WTC11 (cell line): ENCODE data around the gene WDR7. TPM values are rescaled to one million over a fixed set of nuclear protein-coding genes. Genes with fewer than 3 reads are reported as not detected.

ENCODE experiments used
- ATAC-seq: fragments of 200-7000 bp; cut with Tn5 transposase; 2 replicates; pipeline ENCODE4 v1.10.0; 2021; ENCODE audit warnings: mild to moderate bottlenecking, moderate library complexity
- CTCF ChIA-PET: fragments of 300-600 bp; sonication (Branson Sonifier 250); formaldehyde crosslinking; loops from one replicate; lab custom pipeline; 2021; ENCODE audit warnings: antibody characterized with exemption; lab: Charles Lee
- POLR2A ChIA-PET: fragments of 350-600 bp; sonication (Branson Sonifier 250); formaldehyde crosslinking; loops from one replicate; lab custom pipeline; 2021; ENCODE audit warnings: antibody characterized with exemption; lab: Charles Lee
- DNase-seq: peaks from one replicate; pipeline ENCODE4 v3.0.0; 2021; ENCODE audit warnings: low spot score
- H3K27ac Mint-ChIP-seq: 2 replicates; pipeline ENCODE4 v1.8.0; 2021; ENCODE audit warnings: mixed read lengths
- H3K27me3 Mint-ChIP-seq: 2 replicates; pipeline ENCODE4 v1.8.0; 2021; ENCODE audit warnings: low read depth, mild to moderate bottlenecking, moderate library complexity, mixed read lengths
- H3K36me3 Mint-ChIP-seq: 2 replicates; pipeline ENCODE4 v1.8.0; 2021; ENCODE audit warnings: mixed read lengths
- H3K4me1 Mint-ChIP-seq: 2 replicates; pipeline ENCODE4 v1.8.0; 2022; ENCODE audit warnings: mixed read lengths
- H3K4me3 Mint-ChIP-seq: 2 replicates; pipeline ENCODE4 v1.8.0; 2021; ENCODE audit warnings: mild to moderate bottlenecking, moderate library complexity, mixed read lengths
- H3K9me3 Mint-ChIP-seq: 2 replicates; pipeline ENCODE4 v1.8.0; 2021; ENCODE audit warnings: mixed read lengths
- CREM ChIP-seq: sonication (generic); formaldehyde crosslinking; IDR thresholded peaks from 2 replicates; pipeline ENCODE4 v1.8.1; 2022; ENCODE audit warnings: mild to moderate bottlenecking, missing genetic modification reagents, moderate library complexity
- E2F1 ChIP-seq: sonication (generic); formaldehyde crosslinking; IDR thresholded peaks from 2 replicates; pipeline ENCODE4 v1.8.0; 2022; ENCODE audit warnings: mild to moderate bottlenecking, missing genetic modification reagents
- EMX1 ChIP-seq: fragments of 250-450 bp; sonication (Bioruptor Pico); IDR thresholded peaks from 2 replicates; pipeline ENCODE4 v1.8.0; 2021; ENCODE audit warnings: mild to moderate bottlenecking
- ETV6 ChIP-seq: sonication (generic); formaldehyde crosslinking; IDR thresholded peaks from 2 replicates; pipeline ENCODE4 v1.8.1; 2022; ENCODE audit warnings: mild to moderate bottlenecking, missing genetic modification reagents
- FOXK1 ChIP-seq: sonication (generic); formaldehyde crosslinking; IDR thresholded peaks from 2 replicates; pipeline ENCODE4 v1.8.0; 2022; ENCODE audit warnings: mild to moderate bottlenecking, moderate library complexity, missing genetic modification reagents
- KAT7 ChIP-seq: sonication (generic); formaldehyde crosslinking; IDR thresholded peaks from 2 replicates; pipeline ENCODE4 v1.8.1; 2023; ENCODE audit warnings: missing genetic modification reagents, mild to moderate bottlenecking, borderline replicate concordance
- MAX ChIP-seq: sonication (generic); formaldehyde crosslinking; IDR thresholded peaks from 2 replicates; pipeline ENCODE4 v1.8.0; 2022; ENCODE audit warnings: mild to moderate bottlenecking, missing genetic modification reagents
- MLX ChIP-seq: sonication (generic); formaldehyde crosslinking; IDR thresholded peaks from 2 replicates; pipeline ENCODE4 v1.8.1; 2023; ENCODE audit warnings: mild to moderate bottlenecking, missing genetic modification reagents, moderate library complexity
- NFYB ChIP-seq: sonication (generic); formaldehyde crosslinking; conservative IDR thresholded peaks from 2 replicates; pipeline ENCODE4 v1.8.0; 2022; ENCODE audit warnings: low read depth, missing genetic modification reagents
- NR2C2 ChIP-seq: sonication (generic); formaldehyde crosslinking; IDR thresholded peaks from 2 replicates; pipeline ENCODE4 v1.8.0; 2022; ENCODE audit warnings: mild to moderate bottlenecking, missing genetic modification reagents
- PRRX2 ChIP-seq: fragments of 250-450 bp; sonication (Bioruptor Pico); IDR thresholded peaks from 2 replicates; pipeline ENCODE4 v1.8.0; 2021; ENCODE audit warnings: mild to moderate bottlenecking
- SOX15 ChIP-seq: fragments of 250-450 bp; sonication (Bioruptor Pico); IDR thresholded peaks from 2 replicates; pipeline ENCODE4 v1.9.0; 2021; ENCODE audit warnings: mild to moderate bottlenecking
- SP1 ChIP-seq: sonication (generic); formaldehyde crosslinking; conservative IDR thresholded peaks from 2 replicates; pipeline ENCODE4 v1.8.1; 2022; ENCODE audit warnings: missing genetic modification reagents
- TEAD1 ChIP-seq: sonication (generic); formaldehyde crosslinking; IDR thresholded peaks from 2 replicates; pipeline ENCODE4 v1.8.0; 2022; ENCODE audit warnings: mild to moderate bottlenecking, missing genetic modification reagents
- ZNF219 ChIP-seq: sonication (generic); formaldehyde crosslinking; IDR thresholded peaks from 2 replicates; pipeline ENCODE4 v1.8.0; 2023; ENCODE audit warnings: missing genetic modification reagents, mild to moderate bottlenecking, borderline replicate concordance
- ZNF232 ChIP-seq: sonication (generic); formaldehyde crosslinking; IDR thresholded peaks from 2 replicates; pipeline ENCODE4 v1.8.0; 2022; ENCODE audit warnings: mild to moderate bottlenecking, missing genetic modification reagents
- total RNA-seq: library from RNA; stranded (reverse); gene quantifications from 3 replicates; pipeline ENCODE4 v1.2.3, GENCODE V29; 2021
- TF ChIP-seq, protein P1 (sequence below): sonication (generic); formaldehyde crosslinking; IDR thresholded peaks from 2 replicates; pipeline ENCODE4 v1.8.1; 2023; ENCODE audit warnings: mild to moderate bottlenecking, missing genetic modification reagents, borderline replicate concordance
- TF ChIP-seq, protein P2 (sequence below): sonication (generic); formaldehyde crosslinking; IDR thresholded peaks from 2 replicates; pipeline ENCODE4 v1.8.1; 2022; ENCODE audit warnings: mild to moderate bottlenecking, moderate library complexity, missing genetic modification reagents
- TF ChIP-seq, protein P3 (sequence below): sonication (generic); formaldehyde crosslinking; IDR thresholded peaks from 2 replicates; pipeline ENCODE4 v1.8.0; 2023; ENCODE audit warnings: missing genetic modification reagents, mild to moderate bottlenecking, borderline replicate concordance
- TF ChIP-seq, protein P4 (sequence below): sonication (generic); formaldehyde crosslinking; IDR thresholded peaks from 2 replicates; pipeline ENCODE4 v1.8.1; 2022; ENCODE audit warnings: low read depth, mild to moderate bottlenecking, moderate library complexity, missing genetic modification reagents, borderline replicate concordance

The WDR7 gene
- total RNA-seq, 1 experiment from 2014 or later = 12.2 TPM

DNA sequence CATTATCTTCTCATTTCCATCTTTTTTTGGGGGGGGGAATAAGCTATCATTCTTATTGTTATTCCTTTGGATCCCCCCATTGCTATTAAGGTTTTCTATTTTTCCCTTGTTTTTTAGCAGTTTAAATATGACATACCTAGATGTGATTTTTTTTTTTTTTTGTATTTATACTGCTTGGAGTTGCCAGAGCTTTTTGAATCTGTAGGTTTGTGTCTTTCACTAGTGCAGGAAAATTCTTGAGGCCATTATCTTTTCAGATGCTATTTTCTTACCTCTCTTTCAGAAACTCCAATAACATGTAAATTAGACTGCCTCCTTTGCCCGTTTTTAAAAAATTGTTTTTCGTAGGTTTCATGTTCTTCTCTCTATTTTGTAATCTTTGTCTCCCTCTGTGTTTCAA lies 88.6 kb downstream of the WDR7 start:
- CTCF ChIA-PET = no interaction called here

GRCh38 chr18:56740645-56741044 lies 89.5 kb downstream of the WDR7 start:
- ATAC-seq = peak; percentile 81
- H3K36me3 Mint-ChIP-seq = no peaks in the 10 kb centered on the region
- CTCF ChIA-PET = no interaction called here
- TF ChIP-seq, protein P1, sequence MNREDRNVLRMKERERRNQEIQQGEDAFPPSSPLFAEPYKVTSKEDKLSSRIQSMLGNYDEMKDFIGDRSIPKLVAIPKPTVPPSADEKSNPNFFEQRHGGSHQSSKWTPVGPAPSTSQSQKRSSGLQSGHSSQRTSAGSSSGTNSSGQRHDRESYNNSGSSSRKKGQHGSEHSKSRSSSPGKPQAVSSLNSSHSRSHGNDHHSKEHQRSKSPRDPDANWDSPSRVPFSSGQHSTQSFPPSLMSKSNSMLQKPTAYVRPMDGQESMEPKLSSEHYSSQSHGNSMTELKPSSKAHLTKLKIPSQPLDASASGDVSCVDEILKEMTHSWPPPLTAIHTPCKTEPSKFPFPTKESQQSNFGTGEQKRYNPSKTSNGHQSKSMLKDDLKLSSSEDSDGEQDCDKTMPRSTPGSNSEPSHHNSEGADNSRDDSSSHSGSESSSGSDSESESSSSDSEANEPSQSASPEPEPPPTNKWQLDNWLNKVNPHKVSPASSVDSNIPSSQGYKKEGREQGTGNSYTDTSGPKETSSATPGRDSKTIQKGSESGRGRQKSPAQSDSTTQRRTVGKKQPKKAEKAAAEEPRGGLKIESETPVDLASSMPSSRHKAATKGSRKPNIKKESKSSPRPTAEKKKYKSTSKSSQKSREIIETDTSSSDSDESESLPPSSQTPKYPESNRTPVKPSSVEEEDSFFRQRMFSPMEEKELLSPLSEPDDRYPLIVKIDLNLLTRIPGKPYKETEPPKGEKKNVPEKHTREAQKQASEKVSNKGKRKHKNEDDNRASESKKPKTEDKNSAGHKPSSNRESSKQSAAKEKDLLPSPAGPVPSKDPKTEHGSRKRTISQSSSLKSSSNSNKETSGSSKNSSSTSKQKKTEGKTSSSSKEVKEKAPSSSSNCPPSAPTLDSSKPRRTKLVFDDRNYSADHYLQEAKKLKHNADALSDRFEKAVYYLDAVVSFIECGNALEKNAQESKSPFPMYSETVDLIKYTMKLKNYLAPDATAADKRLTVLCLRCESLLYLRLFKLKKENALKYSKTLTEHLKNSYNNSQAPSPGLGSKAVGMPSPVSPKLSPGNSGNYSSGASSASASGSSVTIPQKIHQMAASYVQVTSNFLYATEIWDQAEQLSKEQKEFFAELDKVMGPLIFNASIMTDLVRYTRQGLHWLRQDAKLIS = no peak
- TF ChIP-seq E2F1 (CRISPR knock-in tag) = no peak
- TF ChIP-seq CREM (CRISPR knock-in tag) = no peak
- no peak for TF ChIP-seq ETV6 (CRISPR knock-in tag)
- no peak for TF ChIP-seq ZNF232 (CRISPR knock-in tag)
- TF ChIP-seq, all 79 proteins: peak for 0
- no peak for DNase-seq
- no peaks in the 10 kb centered on the region for H3K9me3 Mint-ChIP-seq
- H3K27ac Mint-ChIP-seq = peak overlapping the region; percentile 13
- peaks cover 17% of the 10 kb centered on the region for H3K4me1 Mint-ChIP-seq
- H3K27me3 Mint-ChIP-seq = no peaks in the 10 kb centered on the region
- POLR2A ChIA-PET = no interaction called here
- no peak overlapping the region for H3K4me3 Mint-ChIP-seq

More for the DNA sequence above, 88.6 kb downstream of the WDR7 start:
- ATAC-seq = no peak
- no peaks in the 10 kb centered on the region for H3K9me3 Mint-ChIP-seq
- no peak overlapping the region for H3K4me3 Mint-ChIP-seq
- no peaks in the 10 kb centered on the region for H3K27me3 Mint-ChIP-seq
- POLR2A ChIA-PET = no interaction called here
- TF ChIP-seq CREM (CRISPR knock-in tag) = no peak
- no peak for TF ChIP-seq NFYB (CRISPR knock-in tag)
- no peak for TF ChIP-seq TEAD1 (CRISPR knock-in tag)
- TF ChIP-seq, all 79 proteins: peak for 0
- Mint-ChIP-seq H3K27ac (no peak overlapping the region), H3K36me3 (no peaks in the 10 kb centered on the region), H3K4me1 (peaks cover 17% of the 10 kb centered on the region)
- no peak for DNase-seq

- no peak overlapping the region for H3K27ac Mint-ChIP-seq
- no peaks in the 10 kb centered on the region for H3K36me3 Mint-ChIP-seq
- H3K27me3 Mint-ChIP-seq = no peaks in the 10 kb centered on the region
- H3K4me3 Mint-ChIP-seq = no peak overlapping the region
- CTCF ChIA-PET = no interaction called here
- no peaks in the 10 kb centered on the region for H3K9me3 Mint-ChIP-seq
- POLR2A ChIA-PET = no interaction called here
- no peak for DNase-seq
- H3K4me1 Mint-ChIP-seq = peaks cover 17% of the 10 kb centered on the region
- ATAC-seq = no peak
- TF ChIP-seq SOX15 (CRISPR knock-in tag) (no peak), CREM (CRISPR knock-in tag) (no peak), MAX (CRISPR knock-in tag) (no peak), FOXK1 (CRISPR knock-in tag) (no peak), ZNF219 (CRISPR knock-in tag) (no peak), SP1 (no peak), EMX1 (no peak), PRRX2 (CRISPR knock-in tag) (no peak), ZNF232 (CRISPR knock-in tag) (no peak), MLX (CRISPR knock-in tag) (no peak), KAT7 (no peak), NR2C2 (no peak)
- TF ChIP-seq, protein P2, sequence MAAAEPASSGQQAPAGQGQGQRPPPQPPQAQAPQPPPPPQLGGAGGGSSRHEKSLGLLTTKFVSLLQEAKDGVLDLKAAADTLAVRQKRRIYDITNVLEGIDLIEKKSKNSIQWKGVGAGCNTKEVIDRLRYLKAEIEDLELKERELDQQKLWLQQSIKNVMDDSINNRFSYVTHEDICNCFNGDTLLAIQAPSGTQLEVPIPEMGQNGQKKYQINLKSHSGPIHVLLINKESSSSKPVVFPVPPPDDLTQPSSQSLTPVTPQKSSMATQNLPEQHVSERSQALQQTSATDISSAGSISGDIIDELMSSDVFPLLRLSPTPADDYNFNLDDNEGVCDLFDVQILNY (CRISPR knock-in tag) = no peak
- TF ChIP-seq, protein P3, sequence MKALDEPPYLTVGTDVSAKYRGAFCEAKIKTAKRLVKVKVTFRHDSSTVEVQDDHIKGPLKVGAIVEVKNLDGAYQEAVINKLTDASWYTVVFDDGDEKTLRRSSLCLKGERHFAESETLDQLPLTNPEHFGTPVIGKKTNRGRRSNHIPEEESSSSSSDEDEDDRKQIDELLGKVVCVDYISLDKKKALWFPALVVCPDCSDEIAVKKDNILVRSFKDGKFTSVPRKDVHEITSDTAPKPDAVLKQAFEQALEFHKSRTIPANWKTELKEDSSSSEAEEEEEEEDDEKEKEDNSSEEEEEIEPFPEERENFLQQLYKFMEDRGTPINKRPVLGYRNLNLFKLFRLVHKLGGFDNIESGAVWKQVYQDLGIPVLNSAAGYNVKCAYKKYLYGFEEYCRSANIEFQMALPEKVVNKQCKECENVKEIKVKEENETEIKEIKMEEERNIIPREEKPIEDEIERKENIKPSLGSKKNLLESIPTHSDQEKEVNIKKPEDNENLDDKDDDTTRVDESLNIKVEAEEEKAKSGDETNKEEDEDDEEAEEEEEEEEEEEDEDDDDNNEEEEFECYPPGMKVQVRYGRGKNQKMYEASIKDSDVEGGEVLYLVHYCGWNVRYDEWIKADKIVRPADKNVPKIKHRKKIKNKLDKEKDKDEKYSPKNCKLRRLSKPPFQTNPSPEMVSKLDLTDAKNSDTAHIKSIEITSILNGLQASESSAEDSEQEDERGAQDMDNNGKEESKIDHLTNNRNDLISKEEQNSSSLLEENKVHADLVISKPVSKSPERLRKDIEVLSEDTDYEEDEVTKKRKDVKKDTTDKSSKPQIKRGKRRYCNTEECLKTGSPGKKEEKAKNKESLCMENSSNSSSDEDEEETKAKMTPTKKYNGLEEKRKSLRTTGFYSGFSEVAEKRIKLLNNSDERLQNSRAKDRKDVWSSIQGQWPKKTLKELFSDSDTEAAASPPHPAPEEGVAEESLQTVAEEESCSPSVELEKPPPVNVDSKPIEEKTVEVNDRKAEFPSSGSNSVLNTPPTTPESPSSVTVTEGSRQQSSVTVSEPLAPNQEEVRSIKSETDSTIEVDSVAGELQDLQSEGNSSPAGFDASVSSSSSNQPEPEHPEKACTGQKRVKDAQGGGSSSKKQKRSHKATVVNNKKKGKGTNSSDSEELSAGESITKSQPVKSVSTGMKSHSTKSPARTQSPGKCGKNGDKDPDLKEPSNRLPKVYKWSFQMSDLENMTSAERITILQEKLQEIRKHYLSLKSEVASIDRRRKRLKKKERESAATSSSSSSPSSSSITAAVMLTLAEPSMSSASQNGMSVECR = no peak
- TF ChIP-seq, protein P4, sequence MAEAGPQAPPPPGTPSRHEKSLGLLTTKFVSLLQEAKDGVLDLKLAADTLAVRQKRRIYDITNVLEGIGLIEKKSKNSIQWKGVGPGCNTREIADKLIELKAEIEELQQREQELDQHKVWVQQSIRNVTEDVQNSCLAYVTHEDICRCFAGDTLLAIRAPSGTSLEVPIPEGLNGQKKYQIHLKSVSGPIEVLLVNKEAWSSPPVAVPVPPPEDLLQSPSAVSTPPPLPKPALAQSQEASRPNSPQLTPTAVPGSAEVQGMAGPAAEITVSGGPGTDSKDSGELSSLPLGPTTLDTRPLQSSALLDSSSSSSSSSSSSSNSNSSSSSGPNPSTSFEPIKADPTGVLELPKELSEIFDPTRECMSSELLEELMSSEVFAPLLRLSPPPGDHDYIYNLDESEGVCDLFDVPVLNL = no peak
These were observed 90.5 kb downstream of the WDR7 start for GRCh38 chr18:56741685-56742084.
